Measurements from ENCODE around the gene KCNIP4.

- TF ChIP-seq, protein P1, sequence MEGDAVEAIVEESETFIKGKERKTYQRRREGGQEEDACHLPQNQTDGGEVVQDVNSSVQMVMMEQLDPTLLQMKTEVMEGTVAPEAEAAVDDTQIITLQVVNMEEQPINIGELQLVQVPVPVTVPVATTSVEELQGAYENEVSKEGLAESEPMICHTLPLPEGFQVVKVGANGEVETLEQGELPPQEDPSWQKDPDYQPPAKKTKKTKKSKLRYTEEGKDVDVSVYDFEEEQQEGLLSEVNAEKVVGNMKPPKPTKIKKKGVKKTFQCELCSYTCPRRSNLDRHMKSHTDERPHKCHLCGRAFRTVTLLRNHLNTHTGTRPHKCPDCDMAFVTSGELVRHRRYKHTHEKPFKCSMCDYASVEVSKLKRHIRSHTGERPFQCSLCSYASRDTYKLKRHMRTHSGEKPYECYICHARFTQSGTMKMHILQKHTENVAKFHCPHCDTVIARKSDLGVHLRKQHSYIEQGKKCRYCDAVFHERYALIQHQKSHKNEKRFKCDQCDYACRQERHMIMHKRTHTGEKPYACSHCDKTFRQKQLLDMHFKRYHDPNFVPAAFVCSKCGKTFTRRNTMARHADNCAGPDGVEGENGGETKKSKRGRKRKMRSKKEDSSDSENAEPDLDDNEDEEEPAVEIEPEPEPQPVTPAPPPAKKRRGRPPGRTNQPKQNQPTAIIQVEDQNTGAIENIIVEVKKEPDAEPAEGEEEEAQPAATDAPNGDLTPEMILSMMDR (conservative IDR thresholded peaks at IDR 0.05), result no peak
- no peak for TF ChIP-seq EZH2 (IDR thresholded peaks at IDR 0.05; ENCODE audit: low read depth)
These were observed 184.7 kb downstream of the KCNIP4 start for GRCh38 chr4:21763855-21764254.
